CD14-positive monocyte (primary cell): ENCODE data around the gene MEIS2. TPM values are rescaled to one million over a fixed set of nuclear protein-coding genes. Genes with fewer than 3 reads are reported as not detected.

Source experiments
- DNase-seq, 3 donors: peaks; one replicate each; pipeline ENCODE4 v3.0.0-alpha.2; 2011 to 2022
- H2AFZ ChIP-seq: 2 replicates; pipeline ENCODE4 v1.6.0; 2012; ENCODE audit warnings: mild to moderate bottlenecking, low read depth, low read length, inconsistent platforms; ENCODE audit not compliant: insufficient read depth, poor library complexity, severe bottlenecking
- H3K27ac ChIP-seq, 2 donors: 1 replicate in 1 of 2; 2 replicates in 1 of 2; pipeline ENCODE4 v1.5.1; 2012 to 2013; ENCODE audit warnings: low read length in 2 of 2, control low read depth in 1 of 2, inconsistent platforms in 1 of 2, low read depth in 1 of 2, mild to moderate bottlenecking in 1 of 2
- H3K27me3 ChIP-seq, 2 donors: one replicate each; pipeline versions ENCODE4 v1.6.0 to v1.6.1; 2011 to 2013; ENCODE audit warnings: low read length in 2 of 2; ENCODE audit not compliant: control insufficient read depth in 2 of 2, insufficient read depth in 2 of 2
- H3K36me3 ChIP-seq, 2 donors: replicated peaks in 1 of 2; 1 replicate in 1 of 2; 2 replicates in 1 of 2; pipeline versions ENCODE4 v1.5.1 to v1.6.1; 2012 to 2013; ENCODE audit warnings: low read length in 2 of 2, control low read depth in 1 of 2, inconsistent platforms in 1 of 2, mild to moderate bottlenecking in 1 of 2; ENCODE audit not compliant: insufficient read depth in 2 of 2, control insufficient read depth in 1 of 2
- H3K4me1 ChIP-seq, 2 donors: 1 replicate in 1 of 2; 2 replicates in 1 of 2; pipeline versions ENCODE4 v1.5.1 to v1.6.1; 2012 to 2013; ENCODE audit warnings: low read length in 2 of 2, control low read depth in 1 of 2, inconsistent platforms in 1 of 2, mild to moderate bottlenecking in 1 of 2, moderate library complexity in 1 of 2; ENCODE audit not compliant: insufficient read depth in 2 of 2, control insufficient read depth in 1 of 2
- H3K4me2 ChIP-seq: replicated peaks from 2 replicates; pipeline ENCODE3; 2012; ENCODE audit warnings: low read length, moderate library complexity, mild to moderate bottlenecking; ENCODE audit not compliant: poor library complexity, severe bottlenecking; ENCODE audit errors: extremely low read depth
- H3K4me3 ChIP-seq, 3 experiments: fragments of 200-600 bp in 1 of 3; sonication (generic) in 1 of 3; replicated peaks in 1 of 3; 1 replicate in 2 of 3; 2 replicates in 1 of 3; pipeline ENCODE4 v1.5.1; 2011 to 2013; ENCODE audit warnings: low read length in 3 of 3, mild to moderate bottlenecking in 3 of 3, control low read depth in 2 of 3, low read depth in 2 of 3, inconsistent platforms in 1 of 3, moderate library complexity in 1 of 3
- H3K79me2 ChIP-seq: 2 replicates; pipeline ENCODE4 v1.6.0; 2012; ENCODE audit warnings: mild to moderate bottlenecking, control low read depth, inconsistent platforms, low read length, moderate library complexity; ENCODE audit not compliant: insufficient read depth
- H3K9ac ChIP-seq: 2 replicates; pipeline ENCODE4 v1.6.0; 2017; ENCODE audit warnings: low read length, mild to moderate bottlenecking; ENCODE audit not compliant: insufficient read depth, poor library complexity, severe bottlenecking
- H3K9me3 ChIP-seq, 2 donors: replicated peaks in 1 of 2; 1 replicate in 1 of 2; 2 replicates in 1 of 2; pipeline versions ENCODE4 v1.5.1 to v1.6.1; 2012 to 2013; ENCODE audit warnings: low read length in 2 of 2, control low read depth in 1 of 2; ENCODE audit not compliant: control insufficient read depth in 1 of 2, insufficient read depth in 1 of 2
- H4K20me1 ChIP-seq: 2 replicates; pipeline ENCODE4 v1.6.0; 2012; ENCODE audit warnings: mild to moderate bottlenecking, low read length, control low read depth, moderate library complexity; ENCODE audit not compliant: insufficient read depth
- H3K27ac Mint-ChIP-seq, 7 donors: one replicate each; pipeline ENCODE4 v1.8.0; 2020; ENCODE audit warnings: mild to moderate bottlenecking in 7 of 7, mixed read lengths in 7 of 7, moderate library complexity in 6 of 7, inconsistent platforms in 2 of 7
- H3K27me3 Mint-ChIP-seq, 3 donors: one replicate each; pipeline ENCODE4 v1.8.0; 2021 to 2022; ENCODE audit warnings: low read depth in 3 of 3, mild to moderate bottlenecking in 3 of 3, mixed read lengths in 3 of 3, moderate library complexity in 3 of 3, inconsistent platforms in 1 of 3
- H3K36me3 Mint-ChIP-seq, 2 donors: one replicate each; pipeline ENCODE4 v1.8.0; 2020; ENCODE audit warnings: mixed read lengths in 2 of 2, inconsistent platforms in 1 of 2, mild to moderate bottlenecking in 1 of 2
- H3K4me1 Mint-ChIP-seq: one replicate; pipeline ENCODE4 v1.8.0; 2020; ENCODE audit warnings: mild to moderate bottlenecking, mixed read lengths
- H3K4me3 Mint-ChIP-seq, 2 donors: one replicate each; pipeline ENCODE4 v1.8.0; 2020; ENCODE audit warnings: mild to moderate bottlenecking in 2 of 2, mixed read lengths in 2 of 2, moderate library complexity in 1 of 2
- H3K9me3 Mint-ChIP-seq, 7 donors: one replicate each; pipeline ENCODE4 v1.8.0; 2020 to 2022; ENCODE audit warnings: mixed read lengths in 7 of 7, mild to moderate bottlenecking in 6 of 7, moderate library complexity in 6 of 7, inconsistent platforms in 2 of 7
- CTCF ChIP-seq: fragments of 200-600 bp; IDR thresholded peaks from one replicate; pipeline ENCODE4 v1.8.0; 2022; ENCODE audit warnings: antibody characterized with exemption, mild to moderate bottlenecking
- WGBS: methylation state at CpG from one replicate; pipeline ENCODE4 v1.1.5; 2013; ENCODE audit warnings: missing lambda C conversion rate; ENCODE audit not compliant: insufficient coverage; 5-methylcytosine and 5-hydroxymethylcytosine counted together
- intact Hi-C, 2 donors: fragments of 100-400 bp; cut with micrococcal nuclease; formaldehyde crosslinking; loops; one replicate each; pipeline versions ENCODE4 v1.15.0 to v1.15.1; 2023
- polyA plus RNA-seq, 3 donors: library from polyadenylated mRNA; depleted of rRNA in 1 of 3; unstranded in 2 of 3; stranded (reverse) in 1 of 3; fragments of 300-500 nt in 2 of 3; fragments of >200 nt in 1 of 3; fragmentation: Illumina TruSeq in 2 of 3; gene quantifications; 1 replicate in 2 of 3; 2 replicates in 1 of 3; pipeline ENCODE4 v1.2.3, GENCODE V29; 2012 to 2021

MEIS2 gene
- polyA plus RNA-seq, 3 donors, result not detected

GRCh38 chr15:36858423-36858822, 241.9 kb downstream of the MEIS2 start:
- intact Hi-C loops, result no loop called here
- H3K4me3 Mint-ChIP-seq, result no peak overlapping the region
- no peaks in the 10 kb centered on the region for H3K27me3 ChIP-seq
- no peaks in the 10 kb centered on the region for H3K79me2 ChIP-seq
- peaks cover 0 to 3% of the 10 kb centered on the region in 2 donors for H3K9me3 ChIP-seq
- no peaks in the 10 kb centered on the region for H3K4me1 Mint-ChIP-seq
- H3K9ac ChIP-seq, result no peak overlapping the region
- TF ChIP-seq CTCF, result no peak
- H3K27ac Mint-ChIP-seq, result no peak overlapping the region
- H3K36me3 ChIP-seq, result no peaks in the 10 kb centered on the region
- no peak for DNase-seq
- peaks cover 1 to 14% (median 6%) of the 10 kb centered on the region in 3 donors for H3K27me3 Mint-ChIP-seq
- H3K4me3 ChIP-seq, result no peak overlapping the region
- no peak overlapping the region for H3K4me2 ChIP-seq
- H3K9me3 Mint-ChIP-seq, result peaks cover 0 to 7% (median 3%) of the 10 kb centered on the region in 7 donors
- H2AFZ ChIP-seq, result no peak overlapping the region
- H3K27ac ChIP-seq, result no peak overlapping the region
- no peaks in the 10 kb centered on the region for H3K4me1 ChIP-seq
- no peaks in the 10 kb centered on the region for H3K36me3 Mint-ChIP-seq
- no peaks in the 10 kb centered on the region for H4K20me1 ChIP-seq

- no peaks in the 10 kb centered on the region for H3K36me3 ChIP-seq
- H4K20me1 ChIP-seq, result no peaks in the 10 kb centered on the region
- no peak overlapping the region for H2AFZ ChIP-seq
- Mint-ChIP-seq H3K9me3 (peaks cover 0 to 6% (median 5%) of the 10 kb centered on the region in 7 donors), H3K4me1 (no peaks in the 10 kb centered on the region), H3K27me3 (peaks cover 1 to 13% (median 6%) of the 10 kb centered on the region in 3 donors), H3K27ac (no peak overlapping the region), H3K36me3 (no peaks in the 10 kb centered on the region), H3K4me3 (no peak overlapping the region)
- H3K4me1 ChIP-seq, result no peaks in the 10 kb centered on the region
- H3K79me2 ChIP-seq, result no peaks in the 10 kb centered on the region
- no peak overlapping the region for H3K27ac ChIP-seq
- no peaks in the 10 kb centered on the region for H3K27me3 ChIP-seq
- no peak for DNase-seq
- no peak overlapping the region for H3K4me3 ChIP-seq
- peaks cover 0 to 3% of the 10 kb centered on the region in 2 donors for H3K9me3 ChIP-seq
- no peak overlapping the region for H3K9ac ChIP-seq
- no peak overlapping the region for H3K4me2 ChIP-seq
- intact Hi-C loops, result no loop called here
- TF ChIP-seq CTCF, result no peak
- no CpG with 5 or more reads among the region's 6 CpGs for WGBS
Measured at GRCh38 chr15:36856339-36856973, 243.9 kb downstream of the MEIS2 start.
